ENCODE measurements around the gene NEK9.

The NEK9 gene

GRCh38 chr14:75126679-75127473 lies at the start of gene NEK9:
Gene NEK9 (minus strand): TSS chr14:75127048. CDS start chr14:75126921, 127 bp downstream.
- Histone ChIP-seq H3K27ac (ENCODE audit: low read depth, low read length) (peak within 1 kb of the TSS; percentile 94), H3K27me3 (ENCODE audit: control insufficient read depth in 1 of 2, insufficient read depth in 2 of 2, low read length in 2 of 2) (no peaks in the 10 kb centered on the region), H3K9me3 (ENCODE audit: control insufficient read depth in 1 of 2, low read length in 2 of 2) (no peaks in the 10 kb centered on the region), H3K4me3 (ENCODE audit: low read depth in 1 of 2, low read length in 2 of 2) (peak within 1 kb of the TSS; percentile 82 to 89), H3K4me1 (ENCODE audit: control insufficient read depth in 1 of 2, insufficient read depth in 2 of 2, low read length in 2 of 2) (peaks cover 23 to 24% of the 10 kb centered on the region in 2 donors), H3K9ac (ENCODE audit: low read depth in 1 of 2, low read length in 2 of 2) (peak within 1 kb of the TSS; percentile 83 to 98), H3K36me3 (ENCODE audit: control insufficient read depth in 1 of 2, insufficient read depth in 2 of 2, low read length in 2 of 2) (peaks cover 0 to 7% of the 10 kb centered on the region in 2 donors)

GRCh38 chr14:75176142-75176820 lies 49.4 kb upstream of the NEK9 start, which contains the start of gene TMED10:
Gene TMED10 (minus strand): TSS chr14:75176612. CDS start chr14:75176579, 33 bp downstream.
- Histone ChIP-seq H3K27me3 (ENCODE audit: control insufficient read depth in 1 of 2, insufficient read depth in 2 of 2, low read length in 2 of 2) (no peaks in the 10 kb centered on the region), H3K4me1 (ENCODE audit: control insufficient read depth in 1 of 2, insufficient read depth in 2 of 2, low read length in 2 of 2) (peaks cover 23 to 31% of the 10 kb centered on the region in 2 donors), H3K27ac (ENCODE audit: low read depth, low read length) (peak within 1 kb of the TSS; percentile 96), H3K36me3 (ENCODE audit: control insufficient read depth in 1 of 2, insufficient read depth in 2 of 2, low read length in 2 of 2) (no peaks in the 10 kb centered on the region), H3K9ac (ENCODE audit: low read depth in 1 of 2, low read length in 2 of 2) (peak within 1 kb of the TSS; percentile 94 to 95), H3K4me3 (ENCODE audit: low read depth in 1 of 2, low read length in 2 of 2) (peak within 1 kb of the TSS; percentile 88 to 96), H3K9me3 (ENCODE audit: control insufficient read depth in 1 of 2, low read length in 2 of 2) (no peaks in the 10 kb centered on the region)

GRCh38 chr14:75175677-75176141 lies 48.9 kb upstream of the NEK9 start:
- Histone ChIP-seq H3K27me3 (ENCODE audit: control insufficient read depth in 1 of 2, insufficient read depth in 2 of 2, low read length in 2 of 2) (no peaks in the 10 kb centered on the region), H3K4me3 (ENCODE audit: low read depth in 1 of 2, low read length in 2 of 2) (peak overlapping the region; percentile 88 to 96), H3K9ac (ENCODE audit: low read depth in 1 of 2, low read length in 2 of 2) (peak overlapping the region; percentile 94 to 95), H3K4me1 (ENCODE audit: control insufficient read depth in 1 of 2, insufficient read depth in 2 of 2, low read length in 2 of 2) (peaks cover 26 to 33% of the 10 kb centered on the region in 2 donors), H3K9me3 (ENCODE audit: control insufficient read depth in 1 of 2, low read length in 2 of 2) (no peaks in the 10 kb centered on the region), H3K36me3 (ENCODE audit: control insufficient read depth in 1 of 2, insufficient read depth in 2 of 2, low read length in 2 of 2) (no peaks in the 10 kb centered on the region), H3K27ac (ENCODE audit: low read depth, low read length) (peak overlapping the region; percentile 96)

- Histone ChIP-seq H3K9me3 (ENCODE audit: control insufficient read depth in 1 of 2, low read length in 2 of 2) (no peaks in the 10 kb centered on the region), H3K9ac (ENCODE audit: low read depth in 1 of 2, low read length in 2 of 2) (peak overlapping the region in 1 of 2 donors; percentile 21), H3K27ac (ENCODE audit: low read depth, low read length) (no peak overlapping the region), H3K4me3 (ENCODE audit: low read depth in 1 of 2, low read length in 2 of 2) (peak overlapping the region; percentile 34 to 38), H3K27me3 (ENCODE audit: control insufficient read depth in 1 of 2, insufficient read depth in 2 of 2, low read length in 2 of 2) (no peaks in the 10 kb centered on the region), H3K36me3 (ENCODE audit: control insufficient read depth in 1 of 2, insufficient read depth in 2 of 2, low read length in 2 of 2) (no peaks in the 10 kb centered on the region), H3K4me1 (ENCODE audit: control insufficient read depth in 1 of 2, insufficient read depth in 2 of 2, low read length in 2 of 2) (peaks cover 32 to 36% of the 10 kb centered on the region in 2 donors)
Observed at GRCh38 chr14:75174066-75174465, 47.2 kb upstream of the NEK9 start.

GRCh38 chr14:75170772-75171171 lies 43.9 kb upstream of the NEK9 start:
- peaks cover 56 to 57% of the 10 kb centered on the region in 2 donors for H3K4me1 ChIP-seq (ENCODE audit: control insufficient read depth in 1 of 2, insufficient read depth in 2 of 2, low read length in 2 of 2)
- H3K27ac ChIP-seq (ENCODE audit: low read depth, low read length), result no peak overlapping the region
- H3K27me3 ChIP-seq (ENCODE audit: control insufficient read depth in 1 of 2, insufficient read depth in 2 of 2, low read length in 2 of 2), result no peaks in the 10 kb centered on the region
- no peak overlapping the region for H3K4me3 ChIP-seq (ENCODE audit: low read depth in 1 of 2, low read length in 2 of 2)
- H3K9ac ChIP-seq (ENCODE audit: low read depth in 1 of 2, low read length in 2 of 2), result no peak overlapping the region
- H3K36me3 ChIP-seq (ENCODE audit: control insufficient read depth in 1 of 2, insufficient read depth in 2 of 2, low read length in 2 of 2), result no peaks in the 10 kb centered on the region
- no peaks in the 10 kb centered on the region for H3K9me3 ChIP-seq (ENCODE audit: control insufficient read depth in 1 of 2, low read length in 2 of 2)

GRCh38 chr14:75168586-75169335 lies 41.9 kb upstream of the NEK9 start:
- H3K4me3 ChIP-seq (ENCODE audit: low read depth in 1 of 2, low read length in 2 of 2), result no peak overlapping the region
- no peak overlapping the region for H3K27ac ChIP-seq (ENCODE audit: low read depth, low read length)
- peaks cover 41 to 51% of the 10 kb centered on the region in 2 donors for H3K4me1 ChIP-seq (ENCODE audit: control insufficient read depth in 1 of 2, insufficient read depth in 2 of 2, low read length in 2 of 2)
- no peak overlapping the region for H3K9ac ChIP-seq (ENCODE audit: low read depth in 1 of 2, low read length in 2 of 2)
- H3K9me3 ChIP-seq (ENCODE audit: control insufficient read depth in 1 of 2, low read length in 2 of 2), result no peaks in the 10 kb centered on the region
- H3K36me3 ChIP-seq (ENCODE audit: control insufficient read depth in 1 of 2, insufficient read depth in 2 of 2, low read length in 2 of 2), result no peaks in the 10 kb centered on the region
- H3K27me3 ChIP-seq (ENCODE audit: control insufficient read depth in 1 of 2, insufficient read depth in 2 of 2, low read length in 2 of 2), result no peaks in the 10 kb centered on the region

GRCh38 chr14:75167325-75167724 lies 40.5 kb upstream of the NEK9 start:
- Histone ChIP-seq H3K9ac (ENCODE audit: low read depth in 1 of 2, low read length in 2 of 2) (no peak overlapping the region), H3K27me3 (ENCODE audit: control insufficient read depth in 1 of 2, insufficient read depth in 2 of 2, low read length in 2 of 2) (no peaks in the 10 kb centered on the region), H3K9me3 (ENCODE audit: control insufficient read depth in 1 of 2, low read length in 2 of 2) (no peaks in the 10 kb centered on the region), H3K4me1 (ENCODE audit: control insufficient read depth in 1 of 2, insufficient read depth in 2 of 2, low read length in 2 of 2) (peaks cover 31 to 45% of the 10 kb centered on the region in 2 donors), H3K27ac (ENCODE audit: low read depth, low read length) (no peak overlapping the region), H3K36me3 (ENCODE audit: control insufficient read depth in 1 of 2, insufficient read depth in 2 of 2, low read length in 2 of 2) (peaks cover 0 to 4% of the 10 kb centered on the region in 2 donors), H3K4me3 (ENCODE audit: low read depth in 1 of 2, low read length in 2 of 2) (no peak overlapping the region)

GRCh38 chr14:75165586-75166391 lies 38.9 kb upstream of the NEK9 start:
- no peak overlapping the region for H3K9ac ChIP-seq (ENCODE audit: low read depth in 1 of 2, low read length in 2 of 2)
- no peaks in the 10 kb centered on the region for H3K27me3 ChIP-seq (ENCODE audit: control insufficient read depth in 1 of 2, insufficient read depth in 2 of 2, low read length in 2 of 2)
- H3K4me3 ChIP-seq (ENCODE audit: low read depth in 1 of 2, low read length in 2 of 2), result no peak overlapping the region
- no peaks in the 10 kb centered on the region for H3K9me3 ChIP-seq (ENCODE audit: control insufficient read depth in 1 of 2, low read length in 2 of 2)
- peaks cover 27 to 48% of the 10 kb centered on the region in 2 donors for H3K4me1 ChIP-seq (ENCODE audit: control insufficient read depth in 1 of 2, insufficient read depth in 2 of 2, low read length in 2 of 2)
- H3K27ac ChIP-seq (ENCODE audit: low read depth, low read length), result no peak overlapping the region
- H3K36me3 ChIP-seq (ENCODE audit: control insufficient read depth in 1 of 2, insufficient read depth in 2 of 2, low read length in 2 of 2), result peaks cover 0 to 4% of the 10 kb centered on the region in 2 donors

GRCh38 chr14:75164809-75165208 lies 38.0 kb upstream of the NEK9 start:
- no peak overlapping the region for H3K27ac ChIP-seq (ENCODE audit: low read depth, low read length)
- H3K9ac ChIP-seq (ENCODE audit: low read depth in 1 of 2, low read length in 2 of 2), result no peak overlapping the region
- no peak overlapping the region for H3K4me3 ChIP-seq (ENCODE audit: low read depth in 1 of 2, low read length in 2 of 2)
- H3K27me3 ChIP-seq (ENCODE audit: control insufficient read depth in 1 of 2, insufficient read depth in 2 of 2, low read length in 2 of 2), result no peaks in the 10 kb centered on the region
- H3K4me1 ChIP-seq (ENCODE audit: control insufficient read depth in 1 of 2, insufficient read depth in 2 of 2, low read length in 2 of 2), result peaks cover 33 to 47% of the 10 kb centered on the region in 2 donors
- peaks cover 0 to 4% of the 10 kb centered on the region in 2 donors for H3K36me3 ChIP-seq (ENCODE audit: control insufficient read depth in 1 of 2, insufficient read depth in 2 of 2, low read length in 2 of 2)
- no peaks in the 10 kb centered on the region for H3K9me3 ChIP-seq (ENCODE audit: control insufficient read depth in 1 of 2, low read length in 2 of 2)

Data from duodenal mucosa (tissue), 2 donors.